HG02981 (cell line): Measurements from ENCODE around the gene TECPR1.

Source experiments
- ATAC-seq: cut with Tn5 transposase; IDR thresholded peaks from one replicate; pipeline ENCODE4 v1.9.1; 2021; ENCODE audit warnings: mild to moderate bottlenecking, moderate library complexity; ENCODE audit not compliant: unreplicated experiment

The TECPR1 gene

DNA sequence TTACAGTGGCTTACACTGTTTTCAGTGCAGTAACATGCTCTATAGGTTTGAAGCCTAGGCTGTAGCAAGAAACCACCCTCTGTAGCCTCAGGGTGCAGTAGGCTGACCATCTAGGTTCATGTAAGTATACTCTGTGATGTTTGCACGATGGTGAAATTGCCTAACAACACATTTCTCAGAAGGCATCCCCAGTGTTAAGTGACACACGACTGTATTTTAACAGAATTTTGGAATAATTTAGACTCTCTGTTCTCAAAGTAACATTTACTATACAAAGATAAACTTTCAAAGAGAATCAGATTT, 85.4 kb downstream of the TECPR1 start:
- no peak for ATAC-seq

GRCh38 chr7:98165827-98166667, 86.0 kb downstream of the TECPR1 start:
- no peak for ATAC-seq
